ENCODE data around the gene SCTR.

SCTR gene

DNA sequence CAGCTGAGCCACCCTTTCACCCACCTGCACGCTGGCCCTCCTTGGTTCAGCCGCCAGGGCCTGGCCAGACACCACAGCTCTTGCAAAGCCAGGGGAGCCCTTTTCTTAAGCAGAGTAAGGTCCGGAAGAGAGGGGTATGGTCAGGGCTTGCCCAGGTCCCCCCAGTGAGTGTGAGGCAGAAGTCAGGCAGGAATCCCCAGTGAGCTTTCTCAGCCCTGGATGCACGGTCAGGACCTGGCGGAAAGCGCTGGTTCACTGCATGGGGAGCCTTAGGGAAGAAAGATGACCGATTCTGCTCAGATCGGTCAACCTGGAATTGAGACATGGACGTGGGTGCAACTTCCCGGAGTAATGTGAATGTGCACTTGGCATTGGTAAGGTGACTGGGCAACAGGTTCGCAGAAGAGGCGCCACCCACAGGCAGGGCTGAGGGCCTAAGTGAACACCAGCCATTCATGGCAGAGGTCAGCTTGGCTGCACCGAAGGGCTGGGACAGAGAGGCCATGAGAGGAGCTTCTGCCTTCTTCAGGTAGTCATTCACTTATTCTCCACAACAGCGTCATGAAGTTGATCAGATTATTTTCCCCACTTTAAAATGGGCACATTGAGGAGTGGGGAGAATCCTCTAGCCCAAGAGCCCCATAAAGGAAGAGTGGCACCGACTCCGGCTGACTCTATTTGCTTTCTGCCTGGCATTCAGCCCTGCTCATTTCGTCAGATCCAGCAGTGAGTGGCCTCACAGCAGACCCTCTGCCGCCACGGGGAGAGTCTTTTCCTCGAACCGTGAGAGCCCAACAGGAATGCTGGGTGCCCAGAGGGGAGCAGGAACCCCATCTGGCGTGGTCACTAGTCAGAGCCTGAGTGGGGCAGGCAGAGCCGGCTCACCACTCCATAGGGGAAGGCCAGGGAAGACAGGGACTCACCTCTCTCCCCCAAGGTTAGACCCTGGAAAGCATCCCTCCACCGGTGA is 35.8 kb downstream of the SCTR start:
- DNase-seq (ENCODE audit: low spot score): no peak

DNA sequence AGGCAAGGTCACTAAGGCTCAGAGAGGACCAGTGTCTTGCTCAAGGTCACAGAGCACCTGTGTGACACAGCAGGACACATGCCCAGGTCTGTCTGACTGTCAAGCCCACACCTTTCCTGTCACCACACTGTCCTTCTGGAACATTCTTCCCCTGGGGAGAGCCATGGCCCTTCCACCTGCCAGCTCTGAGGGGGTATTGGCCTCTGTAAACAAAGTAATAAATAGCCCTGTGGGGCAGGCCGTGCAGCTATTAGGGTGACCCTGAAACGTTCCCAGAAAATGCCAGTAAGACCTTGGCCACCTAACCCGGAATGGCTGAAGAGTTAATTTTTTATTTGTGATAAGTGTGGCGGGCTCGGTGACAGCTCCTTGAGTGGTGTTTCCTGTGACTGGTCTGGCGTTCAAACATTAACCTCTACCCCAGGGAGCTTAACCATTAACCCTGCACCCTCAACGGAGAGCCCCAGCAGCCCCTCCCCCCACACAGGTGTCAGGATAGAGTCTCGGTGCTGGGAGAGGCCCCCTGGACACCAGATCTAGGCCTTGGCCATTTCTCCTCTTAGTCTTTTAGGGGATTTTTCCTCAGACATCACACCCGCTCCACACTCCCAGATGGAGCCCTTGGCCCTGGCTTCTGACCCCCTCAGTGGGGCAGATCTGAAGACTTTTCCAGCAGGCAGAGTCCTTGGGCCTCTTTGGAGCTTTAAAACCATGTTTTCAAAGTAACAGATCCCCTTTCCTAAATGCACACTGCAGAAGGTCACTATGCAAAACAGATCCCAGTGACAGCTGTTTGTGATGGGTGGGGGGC is 36.6 kb downstream of the SCTR start:
- DNase-seq (ENCODE audit: low spot score): no peak

DNA sequence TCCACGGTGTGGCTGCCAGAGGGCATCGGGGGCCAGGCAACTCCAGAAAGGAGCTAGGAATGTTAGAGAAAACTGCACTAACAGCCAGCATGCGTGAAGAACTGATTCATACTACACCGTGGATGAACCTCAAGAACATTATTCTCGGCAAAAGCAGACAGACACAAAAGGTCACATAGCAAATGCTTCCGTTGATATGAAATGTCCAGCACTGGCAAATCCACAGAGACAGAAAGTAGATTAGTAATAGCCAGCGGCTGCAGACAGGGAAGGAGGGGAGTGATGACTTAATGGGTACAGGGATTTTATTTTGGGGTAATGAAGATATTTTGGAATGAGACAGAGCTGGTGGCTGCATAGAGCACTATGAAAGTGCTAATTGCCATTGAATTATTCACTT is 37.4 kb downstream of the SCTR start:
- DNase-seq (ENCODE audit: low spot score): no peak

DNA sequence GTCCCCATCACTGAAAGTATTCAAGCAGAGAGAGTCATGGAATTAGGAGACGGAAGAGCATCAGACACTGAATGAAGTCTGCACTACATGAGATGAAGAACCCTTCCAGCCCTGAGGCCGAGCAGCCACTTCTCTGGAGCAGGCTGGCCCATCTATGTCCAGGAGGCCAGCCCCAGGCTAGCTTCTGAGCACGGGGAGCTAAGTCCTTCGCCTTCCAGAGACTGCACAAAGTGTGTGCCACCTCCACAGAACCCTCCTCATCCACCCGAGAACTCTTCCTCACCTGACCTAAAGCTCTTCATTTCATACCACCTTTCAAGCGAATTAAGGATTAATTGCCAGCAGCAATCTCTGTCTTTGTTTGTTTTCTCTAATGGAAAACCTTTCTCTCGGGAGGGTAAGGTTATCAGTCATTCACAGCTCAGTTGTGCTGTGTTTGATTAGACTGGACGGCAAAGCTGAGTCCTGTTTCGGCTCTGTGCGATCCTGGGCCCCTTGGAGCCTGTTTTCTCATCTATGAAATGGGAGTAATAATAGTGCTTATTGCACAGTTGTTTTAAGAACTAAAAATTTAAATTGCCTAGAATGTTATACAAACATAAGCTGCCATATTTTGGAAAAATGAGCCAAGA is 38.0 kb downstream of the SCTR start:
- no peak for DNase-seq (ENCODE audit: low spot score)

DNA sequence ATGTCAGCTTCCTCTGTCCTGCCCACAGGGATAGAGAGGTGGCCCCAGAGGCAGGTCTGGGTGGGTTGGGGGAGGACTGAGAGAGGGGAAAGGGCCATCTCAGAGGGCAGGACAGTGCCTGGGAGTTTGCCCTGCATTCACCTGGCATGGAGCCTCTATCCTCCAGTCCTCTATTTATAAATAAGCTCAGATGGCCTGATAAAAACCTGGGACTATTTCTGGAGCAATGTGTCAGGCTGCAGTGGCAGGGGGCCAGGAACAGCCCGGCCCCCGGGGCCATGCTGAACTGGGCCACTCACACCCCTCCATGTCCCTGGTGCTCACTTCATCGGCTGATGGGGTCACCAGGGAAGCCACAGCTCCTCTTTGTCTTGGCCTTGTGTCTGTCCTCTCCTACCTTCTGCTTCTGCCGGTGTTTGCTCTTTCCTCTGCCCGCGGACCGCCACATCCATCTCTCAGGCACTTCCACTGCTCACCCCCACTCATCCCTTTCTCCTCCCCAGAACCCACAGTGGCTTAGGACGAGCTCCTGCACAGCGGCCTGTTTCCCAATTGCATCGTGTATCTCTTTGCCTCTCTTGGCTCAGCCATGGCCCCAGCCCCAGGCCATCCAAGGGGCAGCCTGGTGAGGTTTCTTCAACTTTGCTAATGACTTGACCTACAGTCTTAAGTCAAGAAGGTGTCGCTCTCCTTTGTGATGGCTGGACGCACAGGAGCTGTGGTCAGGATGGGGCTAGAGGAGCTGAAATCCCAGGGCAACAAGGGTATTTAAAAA is 38.8 kb downstream of the SCTR start:
- no peak for DNase-seq (ENCODE audit: low spot score)

DNA sequence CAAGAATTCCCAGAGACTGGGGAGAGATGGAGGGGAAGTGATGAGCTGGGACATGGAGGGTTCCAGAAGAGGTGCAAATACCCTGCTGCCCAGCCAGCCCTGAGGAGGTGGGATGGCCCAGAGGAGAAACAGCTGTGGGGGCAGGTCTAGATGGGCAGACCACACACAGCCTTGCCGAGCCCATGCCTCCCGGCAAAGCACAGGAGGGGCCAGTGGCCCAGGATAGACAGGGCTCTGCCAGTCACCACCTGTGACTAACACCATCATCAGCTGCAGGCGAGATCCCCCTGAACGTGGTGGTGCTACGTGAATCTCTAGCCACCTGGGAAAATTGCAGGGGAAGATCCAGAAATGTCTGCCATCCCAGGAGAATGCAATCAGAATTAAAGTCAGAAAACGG is 39.4 kb downstream of the SCTR start:
- DNase-seq (ENCODE audit: low spot score): no peak

DNA sequence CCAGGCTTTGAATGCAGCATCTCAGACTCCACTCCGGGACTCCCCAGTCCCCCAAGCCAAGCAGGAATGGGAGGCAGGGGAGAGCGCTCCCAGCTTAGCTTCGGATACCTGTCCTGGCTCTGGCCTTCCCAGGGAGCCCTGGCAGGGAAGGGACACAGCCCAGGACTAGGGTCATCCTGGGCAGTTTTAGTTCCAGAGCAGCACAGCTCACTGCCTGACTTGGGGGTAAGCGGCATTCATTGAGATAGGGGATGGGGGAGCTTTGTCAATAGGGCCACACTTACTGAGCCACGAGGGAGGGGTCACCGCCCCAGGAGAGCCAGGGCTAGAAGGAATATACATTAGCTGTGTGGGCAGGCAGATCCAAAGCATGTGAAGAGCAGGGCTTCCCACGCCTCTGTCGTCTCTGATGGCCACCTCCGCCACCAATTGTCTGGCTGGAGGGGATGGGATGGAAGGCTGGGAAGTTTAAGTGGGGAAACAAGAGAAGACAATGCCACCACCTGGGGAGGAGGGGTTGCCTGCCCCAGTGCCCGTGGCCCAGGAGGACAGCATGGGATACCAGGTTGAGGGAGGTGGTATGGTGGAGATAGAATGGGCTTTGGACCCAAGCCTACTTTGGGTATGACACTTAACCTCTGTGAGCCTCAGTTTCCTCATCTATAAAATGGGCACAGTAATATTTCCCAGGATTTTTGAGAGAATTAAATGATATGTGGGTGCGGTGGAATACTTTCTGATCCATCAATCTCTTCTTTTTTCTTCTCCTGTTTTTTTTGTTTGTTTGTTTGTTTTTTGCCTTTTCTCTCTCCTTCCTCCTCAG is 40.2 kb downstream of the SCTR start:
- DNase-seq (ENCODE audit: low spot score): no peak

DNA sequence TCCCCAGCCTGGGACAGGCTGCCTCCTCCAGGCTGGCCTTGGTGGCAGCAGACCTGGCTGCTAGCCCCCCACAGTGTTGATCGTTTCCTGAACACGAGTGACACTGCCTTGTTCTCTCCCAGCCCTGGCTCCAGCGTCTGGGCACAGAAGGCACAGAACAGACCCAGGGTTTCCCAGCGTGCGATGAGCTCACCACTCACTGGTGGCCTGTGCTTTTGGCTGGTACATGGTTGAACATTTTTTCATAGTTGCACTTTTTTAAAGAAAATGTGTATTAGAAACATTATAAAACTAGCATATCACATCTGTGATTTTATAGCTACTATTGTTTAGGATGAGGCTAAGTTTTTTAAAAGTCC is 40.9 kb downstream of the SCTR start:
- DNase-seq (ENCODE audit: low spot score): no peak

DNA sequence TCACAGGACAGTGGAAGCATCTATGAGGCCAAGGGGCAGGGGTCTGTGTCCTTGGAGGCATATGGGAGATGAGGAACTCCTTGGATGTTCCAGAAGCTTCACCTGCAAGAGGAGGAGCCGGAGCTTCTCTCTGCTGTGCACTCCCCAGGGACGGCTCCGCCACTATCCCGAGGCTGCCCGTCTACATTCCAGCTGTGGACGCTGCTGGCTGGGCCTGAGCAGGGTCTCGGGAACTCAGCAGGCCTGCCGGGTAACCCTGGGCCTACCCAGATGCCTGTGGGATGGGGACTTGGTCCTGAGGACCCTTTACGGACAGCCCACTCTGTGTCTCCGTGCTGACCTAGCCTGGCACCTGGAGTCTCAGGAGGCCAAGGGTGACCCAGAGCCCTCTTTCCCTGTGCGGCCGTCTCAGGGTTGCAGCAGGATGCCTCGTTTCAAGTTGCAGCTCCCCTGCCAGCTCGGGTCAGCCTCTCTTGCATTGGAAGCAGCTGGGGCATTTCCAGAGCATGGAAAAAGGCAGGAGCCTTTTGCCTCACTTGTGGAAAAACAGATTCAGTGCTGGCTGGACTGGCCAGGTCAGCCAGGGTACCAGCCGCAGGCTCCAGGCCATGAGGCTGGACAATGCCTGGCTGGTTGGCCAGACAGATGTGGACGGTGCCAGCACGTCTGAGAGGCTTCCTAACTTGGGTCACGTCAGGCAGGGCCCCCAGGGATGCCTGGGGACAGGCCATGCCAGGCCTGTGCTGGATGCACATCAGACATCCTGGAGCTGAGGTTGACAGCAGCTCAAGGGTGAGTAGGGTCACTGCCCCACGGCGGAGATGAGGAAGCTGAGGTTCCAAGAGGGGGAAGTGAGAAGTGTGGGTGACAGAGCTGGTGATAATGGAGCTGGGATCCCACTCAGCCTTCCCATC is 41.5 kb downstream of the SCTR start:
- no peak for DNase-seq (ENCODE audit: low spot score)

DNA sequence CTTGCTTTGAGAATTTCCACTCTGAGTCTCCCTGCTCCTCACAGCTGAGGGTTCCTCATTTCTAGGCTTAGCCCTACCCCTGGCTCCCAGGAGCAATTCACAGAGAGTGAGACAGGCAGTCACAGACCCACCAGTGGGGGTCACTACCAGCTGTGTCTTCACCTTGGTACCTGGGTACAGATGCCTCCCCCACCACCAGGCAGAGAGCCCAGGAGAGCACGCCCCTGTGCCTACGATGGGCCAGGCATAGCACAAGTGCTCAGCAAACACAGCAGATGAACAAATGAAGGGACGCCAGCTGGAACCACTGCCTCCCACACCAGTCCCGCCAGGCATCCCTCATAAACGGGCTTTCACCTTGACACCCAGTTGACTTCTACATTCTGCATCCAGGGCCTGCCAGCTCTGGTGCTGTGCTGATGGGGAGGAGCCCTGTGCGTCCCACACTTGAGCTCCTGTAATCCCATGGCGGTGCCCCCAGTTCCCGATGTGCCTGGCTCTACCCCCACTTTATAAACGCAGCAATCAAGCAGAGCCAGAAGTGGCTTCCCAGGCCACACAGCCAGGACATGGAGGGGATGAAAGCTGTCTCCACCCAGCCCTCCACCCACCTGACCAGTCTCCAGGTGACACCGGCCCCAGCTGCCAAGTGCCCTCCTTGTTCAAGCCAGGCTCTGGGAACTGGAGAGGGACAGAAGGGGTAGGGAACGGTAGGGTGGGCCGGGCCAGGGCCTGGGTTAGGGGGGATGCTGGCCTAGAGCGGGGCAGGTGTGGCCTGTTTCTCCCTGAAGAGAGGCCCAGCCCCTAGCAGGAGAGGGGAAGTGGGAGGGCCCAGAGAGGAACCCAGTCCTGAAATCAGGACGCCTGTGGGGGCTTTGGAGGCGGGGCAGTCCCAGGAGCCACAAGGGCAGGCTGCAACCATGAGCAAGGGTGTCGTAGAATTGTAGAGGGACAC is 42.5 kb downstream of the SCTR start:
- no peak for DNase-seq (ENCODE audit: low spot score)

DNA sequence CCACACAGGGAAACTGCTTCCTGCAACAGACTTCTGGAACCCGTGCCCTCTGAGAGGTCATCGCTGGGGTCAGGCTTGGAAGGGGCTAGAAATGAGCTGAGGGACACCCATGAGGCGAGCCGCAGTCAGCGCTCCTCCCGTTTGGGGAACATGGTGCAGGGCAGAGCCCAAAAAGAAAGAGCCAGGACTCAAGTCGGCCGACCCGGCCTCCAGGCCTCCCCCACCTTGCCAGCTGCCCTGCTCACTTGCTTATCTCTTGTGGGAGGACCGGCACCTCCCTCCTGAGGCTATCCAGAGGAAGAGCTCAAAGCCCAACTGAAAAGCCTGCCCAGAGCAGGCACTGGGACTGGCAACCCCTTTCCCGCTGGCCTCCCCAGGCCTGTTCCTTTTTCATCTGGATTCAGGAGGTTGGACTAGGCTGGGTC is 43.6 kb downstream of the SCTR start:
- no peak for DNase-seq (ENCODE audit: low spot score)

DNA sequence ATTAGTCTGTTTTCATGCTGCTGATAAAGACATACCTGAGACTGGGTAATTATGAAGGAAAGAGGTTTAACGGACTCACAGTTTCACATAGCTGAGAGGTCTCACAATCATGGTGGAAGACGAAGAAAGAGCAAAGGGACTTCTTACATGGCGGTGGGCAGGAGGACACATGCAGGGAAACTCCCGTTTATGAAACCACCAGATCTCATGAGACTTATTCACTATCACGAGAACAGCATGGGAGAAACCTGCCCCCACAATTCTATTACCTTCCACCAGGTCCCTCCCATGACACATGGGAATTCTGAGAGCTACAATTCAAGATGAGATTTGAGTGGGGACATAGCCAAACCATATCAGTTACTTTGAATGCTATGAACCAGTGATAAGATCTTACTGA is 44.1 kb downstream of the SCTR start:
- no peak for DNase-seq (ENCODE audit: low spot score)

DNA sequence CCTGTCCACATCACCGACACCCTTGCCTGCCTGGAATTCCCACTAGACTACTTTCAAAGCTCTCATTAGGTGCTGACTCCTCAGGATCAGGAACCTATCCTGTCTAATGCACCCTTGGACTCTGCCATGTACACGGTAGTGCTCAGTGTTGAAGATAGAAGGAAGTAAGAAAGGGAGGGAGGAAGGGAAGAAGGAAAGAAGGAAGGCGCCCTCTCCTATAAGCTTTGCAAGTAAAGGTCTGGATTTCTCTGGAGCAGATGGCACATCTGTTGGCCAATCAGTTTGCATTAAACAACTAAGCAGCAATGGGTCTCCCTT is 45.3 kb downstream of the SCTR start:
- no peak for DNase-seq (ENCODE audit: low spot score)

DNA sequence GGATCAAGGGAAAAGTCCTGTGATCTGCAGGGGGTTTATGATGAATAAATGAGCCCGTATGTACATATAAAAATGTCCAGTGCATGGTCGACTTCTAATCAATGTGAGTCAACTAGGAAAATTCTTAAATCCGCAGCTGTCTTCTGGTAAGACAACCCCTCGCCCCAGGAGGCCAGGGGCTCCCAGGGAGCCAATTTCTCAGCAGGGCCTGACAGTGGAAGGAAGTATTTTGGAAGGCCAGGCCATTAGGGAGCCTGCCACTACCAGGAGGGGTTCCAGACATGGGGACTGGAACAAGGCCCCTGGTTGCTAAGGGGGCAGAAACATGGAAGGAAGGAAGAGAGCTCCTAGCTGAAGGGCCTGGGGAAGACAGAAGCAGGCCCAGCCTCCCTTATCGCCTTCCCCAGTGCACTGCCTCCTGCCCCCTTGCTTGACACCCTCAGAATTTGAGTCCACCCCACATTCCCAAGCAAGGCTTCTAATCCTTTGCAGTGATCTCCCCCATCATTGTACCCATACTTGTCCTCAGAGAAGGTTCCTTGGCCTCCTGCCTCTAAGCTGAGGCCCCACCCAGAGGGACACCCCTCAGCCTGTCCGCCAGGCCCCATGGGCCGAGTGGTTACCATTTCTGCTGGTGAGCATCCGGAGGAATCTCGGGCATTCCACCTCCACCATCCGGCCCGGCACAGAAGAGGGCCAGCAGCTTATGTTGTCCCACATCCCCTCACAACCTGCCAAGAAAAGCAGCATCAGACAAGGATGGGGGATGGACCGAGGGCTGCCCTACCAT is 45.9 kb downstream of the SCTR start:
- DNase-seq (ENCODE audit: low spot score): no peak

DNA sequence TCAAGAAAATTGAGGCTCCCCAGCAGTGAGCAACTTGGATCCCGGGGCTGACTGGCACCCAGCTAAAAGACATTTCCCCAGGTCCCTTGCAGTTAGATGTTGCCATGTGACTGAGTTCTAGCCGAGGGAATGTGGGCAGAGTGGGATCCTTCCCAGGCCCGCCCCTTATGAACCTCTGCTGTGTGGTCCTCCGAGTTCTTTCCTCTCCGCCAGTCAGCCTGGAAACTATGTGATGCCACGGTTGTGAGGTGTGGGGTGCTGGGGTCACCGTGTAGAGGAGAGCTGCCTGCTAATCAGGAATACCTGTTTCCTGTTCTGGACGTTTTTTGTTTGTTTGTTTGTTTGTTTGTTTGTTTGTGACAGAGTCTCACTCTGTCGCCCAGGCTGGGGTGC is 47.2 kb downstream of the SCTR start:
- no peak for DNase-seq (ENCODE audit: low spot score)

DNA sequence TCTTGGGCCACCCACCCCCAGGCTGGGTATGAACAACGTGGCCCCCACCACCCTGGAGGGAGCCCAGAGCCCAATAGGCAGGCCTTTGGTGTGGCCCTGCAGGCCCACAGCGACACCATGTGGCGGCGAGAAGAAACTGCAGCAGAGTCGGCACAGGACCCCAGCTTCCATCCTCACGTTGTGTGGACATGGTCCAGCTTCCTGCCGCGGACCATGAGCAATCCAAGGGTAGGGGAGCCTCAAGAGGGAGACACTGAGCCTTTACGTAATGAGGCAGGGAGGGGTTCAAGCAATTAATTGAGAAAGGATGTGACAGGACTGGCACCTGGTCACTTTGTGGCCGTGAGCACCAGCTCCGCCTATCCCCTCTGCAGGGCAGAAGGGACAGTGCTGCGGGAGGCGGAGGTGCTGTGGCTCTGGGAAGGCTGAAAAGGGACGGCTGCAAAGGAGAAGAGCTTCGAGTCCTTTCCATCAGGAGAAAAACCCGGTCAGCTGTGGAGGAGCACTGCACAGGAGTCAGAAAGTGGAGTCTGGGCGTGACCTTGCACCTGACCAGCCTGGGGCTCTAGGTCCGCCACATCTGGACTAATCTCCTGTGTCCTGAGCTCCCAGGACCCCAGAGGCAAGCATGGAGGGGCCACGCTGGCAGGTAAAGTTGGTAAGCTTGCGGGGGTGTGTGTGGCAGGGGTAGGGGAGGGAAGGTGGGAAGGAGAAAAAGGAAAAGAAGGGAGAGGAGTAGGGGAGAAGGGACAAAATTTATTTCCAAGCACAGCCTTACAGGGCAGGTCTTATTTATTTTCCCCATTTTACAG is 47.8 kb downstream of the SCTR start:
- DNase-seq (ENCODE audit: low spot score): peak; percentile 18

DNA sequence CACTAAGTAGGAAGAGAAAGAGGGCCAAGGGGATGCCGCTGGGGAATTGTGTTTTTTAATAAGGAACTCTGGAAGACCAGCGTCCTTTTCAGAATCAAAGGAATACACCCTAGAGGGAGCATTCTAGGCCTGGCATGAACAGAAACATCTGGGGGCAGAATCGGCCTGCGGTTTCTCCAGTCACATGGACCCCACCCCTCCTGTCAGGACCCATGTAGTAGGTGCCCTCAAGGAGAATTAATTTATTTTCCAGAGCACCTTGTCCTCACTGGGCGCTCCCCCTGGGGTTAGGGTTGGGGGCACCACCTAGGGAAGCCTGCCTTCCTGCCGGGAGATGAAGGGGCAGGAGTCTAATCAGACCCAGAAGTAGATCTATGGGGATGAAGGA is 48.4 kb downstream of the SCTR start:
- no peak for DNase-seq (ENCODE audit: low spot score)

Measured in SK-N-DZ (cell line).